KOPT-K1 (cell line): ENCODE data around the gene DCUN1D5.

Experiments
- H3K27ac ChIP-seq: fragments of 200-600 bp; sonication (generic); 2 replicates; pipeline ENCODE4 v1.5.1; 2016; ENCODE audit warnings: antibody characterized with exemption, mild to moderate bottlenecking, low read depth, low read length; ENCODE audit not compliant: poor library complexity, severe bottlenecking
- H3K36me3 ChIP-seq: fragments of 200-600 bp; sonication (generic); 2 replicates; pipeline ENCODE4 v1.5.1; 2017; ENCODE audit warnings: antibody characterized with exemption, mild to moderate bottlenecking, low read length, moderate library complexity; ENCODE audit not compliant: insufficient read depth
- H3K9me3 ChIP-seq: fragments of 200-600 bp; sonication (generic); 2 replicates; pipeline ENCODE4 v1.5.1; 2017; ENCODE audit warnings: antibody characterized with exemption, low read length, mild to moderate bottlenecking; ENCODE audit not compliant: insufficient read depth, poor library complexity, severe bottlenecking

Gene DCUN1D5

GRCh38 chr11:103091801-103092524, at the start of gene DCUN1D5:
DCUN1D5 (minus strand) TSS chr11:103092160; CDS start chr11:103091872, 288 bp downstream.
- Histone ChIP-seq H3K36me3 (peaks cover 21% of the 10 kb centered on the region), H3K27ac (peak within 1 kb of the TSS; percentile 75), H3K9me3 (no peaks in the 10 kb centered on the region)

GRCh38 chr11:103125462-103125861, 33.5 kb upstream of the DCUN1D5 start:
- Histone ChIP-seq H3K27ac (no peak overlapping the region), H3K36me3 (no peaks in the 10 kb centered on the region), H3K9me3 (no peaks in the 10 kb centered on the region)

DNA sequence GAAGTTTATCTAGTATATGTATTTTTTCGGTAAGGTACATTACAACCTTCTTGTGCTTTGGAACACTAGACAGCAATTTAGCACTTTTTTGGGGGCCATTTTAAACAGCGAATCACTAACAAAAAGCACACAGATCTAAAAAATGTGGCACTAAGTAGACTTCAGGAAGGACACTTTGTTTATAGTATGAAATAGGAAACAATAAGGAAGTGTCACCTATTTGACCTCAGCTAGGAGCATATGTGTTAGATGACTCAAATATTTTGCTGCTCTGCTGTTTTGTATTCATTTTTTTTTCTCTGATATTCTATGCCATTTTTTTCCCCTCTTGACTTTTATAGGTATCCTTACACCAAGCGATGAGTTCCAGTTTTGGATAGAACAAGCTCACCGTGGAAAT, 22.9 kb upstream of the DCUN1D5 start:
- Histone ChIP-seq H3K27ac (no peak overlapping the region), H3K9me3 (no peaks in the 10 kb centered on the region), H3K36me3 (no peaks in the 10 kb centered on the region)

DNA sequence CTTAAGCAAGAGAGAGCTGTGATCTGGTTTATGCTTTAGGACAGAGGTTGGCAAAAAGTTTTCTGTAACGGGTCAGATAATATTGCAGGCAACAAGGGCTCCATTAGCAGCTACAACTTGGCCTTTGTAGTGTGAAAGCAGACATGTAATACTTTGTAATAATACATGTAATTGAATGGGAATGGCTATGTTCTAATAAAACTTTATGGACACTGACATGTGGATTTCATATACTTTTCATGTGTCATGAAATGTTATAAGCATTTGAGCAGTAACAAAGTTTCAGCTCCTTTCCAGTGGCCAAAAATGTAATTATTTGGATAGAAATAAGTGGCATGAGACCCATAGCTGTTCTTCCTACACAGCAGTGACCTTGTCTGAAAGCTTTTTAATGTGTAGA, 20.4 kb upstream of the DCUN1D5 start:
- no peak overlapping the region for H3K27ac ChIP-seq
- H3K36me3 ChIP-seq: no peaks in the 10 kb centered on the region
- H3K9me3 ChIP-seq: no peaks in the 10 kb centered on the region

GRCh38 chr11:103111400-103111799, 19.4 kb upstream of the DCUN1D5 start:
- H3K36me3 ChIP-seq: no peaks in the 10 kb centered on the region
- H3K9me3 ChIP-seq: no peaks in the 10 kb centered on the region
- H3K27ac ChIP-seq: no peak overlapping the region

DNA sequence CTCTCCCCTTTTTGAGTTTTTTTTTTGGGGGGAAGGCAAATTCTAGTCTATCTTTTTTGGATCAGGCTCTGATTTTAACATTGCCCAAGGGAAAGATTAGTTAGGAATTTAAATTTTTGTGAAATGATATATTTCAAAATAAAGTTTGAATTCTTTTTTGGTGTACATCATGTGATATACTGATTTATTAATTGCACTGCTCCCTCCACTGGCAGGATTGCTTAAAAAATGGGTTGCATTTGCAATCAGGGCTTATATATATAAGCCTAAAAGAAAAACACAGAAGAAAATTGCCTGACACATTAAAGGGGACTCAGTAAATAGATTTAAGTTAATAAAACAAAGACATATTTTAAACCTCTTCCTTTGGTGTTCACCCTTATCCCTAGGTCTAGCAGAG, 18.4 kb upstream of the DCUN1D5 start:
- no peaks in the 10 kb centered on the region for H3K36me3 ChIP-seq
- no peak overlapping the region for H3K27ac ChIP-seq

GRCh38 chr11:103109818-103110388, 17.9 kb upstream of the DCUN1D5 start:
- H3K36me3 ChIP-seq: no peaks in the 10 kb centered on the region
- H3K9me3 ChIP-seq: no peaks in the 10 kb centered on the region
- H3K27ac ChIP-seq: no peak overlapping the region

More for the DNA sequence above, 18.4 kb upstream of the DCUN1D5 start:
- no peaks in the 10 kb centered on the region for H3K9me3 ChIP-seq

DNA sequence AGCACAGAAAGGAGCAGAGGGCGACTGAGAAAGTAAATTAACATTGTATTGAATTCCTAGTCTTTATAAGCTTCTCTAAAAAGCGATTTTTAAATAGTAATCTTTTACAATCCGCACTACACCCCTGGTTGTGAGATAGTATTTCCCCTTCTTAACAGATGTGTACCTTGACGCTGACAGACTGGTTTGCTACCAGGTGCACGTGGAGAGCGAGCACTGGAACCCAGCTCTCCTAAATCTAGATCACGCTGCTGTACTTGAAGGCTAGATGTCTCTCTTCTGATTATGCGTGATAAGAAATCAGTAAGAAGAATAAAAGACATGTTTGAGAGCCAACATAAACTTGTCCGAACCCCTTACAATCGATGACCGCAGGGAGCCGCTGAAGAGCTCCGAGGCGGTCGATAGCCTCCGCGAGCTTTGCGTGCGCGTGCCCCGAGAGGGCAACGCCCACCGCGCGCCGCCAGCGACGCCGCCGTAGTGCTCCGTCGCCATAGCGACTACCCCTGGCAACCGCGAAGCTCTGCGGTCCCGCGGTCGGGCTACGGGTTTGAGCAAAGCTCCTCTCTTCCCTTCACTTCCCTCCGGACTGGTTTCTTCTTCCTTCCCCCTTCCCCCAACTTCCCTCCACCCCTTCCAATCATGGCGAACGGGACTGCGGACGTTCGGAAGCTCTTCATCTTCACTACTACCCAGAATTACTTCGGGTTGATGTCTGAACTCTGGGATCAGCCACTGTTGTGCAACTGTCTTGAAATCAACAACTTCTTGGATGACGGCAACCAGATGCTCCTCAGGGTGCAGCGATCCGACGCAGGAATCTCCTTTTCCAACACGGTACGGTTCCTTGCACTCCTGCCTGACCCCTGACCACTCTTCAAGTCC, 17.2 kb upstream of the DCUN1D5 start, which contains the start of gene DYNC2H1:
TSS of gene DYNC2H1 (plus strand) at position 494 of the 885 bp plus-strand sequence. CDS start at position 643, 149 bp downstream.
- H3K9me3 ChIP-seq: no peaks in the 10 kb centered on the region
- H3K27ac ChIP-seq: no peak within 1 kb of the TSS
- H3K36me3 ChIP-seq: no peaks in the 10 kb centered on the region

GRCh38 chr11:103097279-103097678, 5.3 kb upstream of the DCUN1D5 start:
- H3K36me3 ChIP-seq: no peaks in the 10 kb centered on the region

DNA sequence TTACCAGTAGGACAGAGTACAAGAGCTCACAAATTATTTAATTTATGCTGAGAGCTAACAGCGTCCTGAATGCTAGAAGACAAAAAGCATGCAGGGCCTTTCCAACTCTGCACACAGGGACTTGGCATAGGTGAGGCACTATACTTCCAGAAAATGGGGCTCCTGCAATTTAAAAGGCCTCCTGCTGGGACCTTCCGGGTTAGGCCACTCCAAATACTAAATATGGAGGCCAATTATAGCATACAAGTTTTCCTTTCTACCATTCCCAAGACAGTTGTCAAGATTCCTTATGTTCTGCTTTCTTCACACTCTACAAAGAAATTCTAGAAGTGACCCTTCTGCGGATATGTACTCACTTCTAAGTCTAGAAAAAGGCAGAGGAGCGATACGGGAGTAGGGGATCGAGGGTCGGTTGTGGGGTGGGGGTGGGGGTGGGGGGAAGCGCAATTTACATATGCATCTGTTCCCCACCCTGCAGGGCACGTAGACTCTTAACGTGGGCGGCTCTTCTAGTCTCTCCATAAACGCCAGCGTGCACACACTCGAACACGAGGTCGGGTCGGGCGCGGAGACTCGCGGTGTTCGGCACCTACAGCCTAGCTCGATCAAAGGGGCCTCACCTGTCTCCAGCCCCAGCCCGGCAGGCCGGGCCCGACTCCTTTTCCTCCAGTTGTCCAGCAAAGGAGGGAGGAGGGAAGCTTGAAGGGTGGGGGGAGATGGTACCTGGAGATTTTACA, 728 bp downstream of the DCUN1D5 start:
- H3K9me3 ChIP-seq: no peaks in the 10 kb centered on the region
- H3K36me3 ChIP-seq: peaks cover 25% of the 10 kb centered on the region
- H3K27ac ChIP-seq: peak overlapping the region; percentile 75

More at GRCh38 chr11:103097279-103097678, 5.3 kb upstream of the DCUN1D5 start:
- peaks cover 3% of the 10 kb centered on the region for H3K9me3 ChIP-seq
- H3K27ac ChIP-seq: no peak overlapping the region

- Histone ChIP-seq H3K27ac (no peak overlapping the region), H3K36me3 (peaks cover 73% of the 10 kb centered on the region), H3K9me3 (no peaks in the 10 kb centered on the region)
Measured at GRCh38 chr11:103086461-103086860, 5.5 kb downstream of the DCUN1D5 start.

DNA sequence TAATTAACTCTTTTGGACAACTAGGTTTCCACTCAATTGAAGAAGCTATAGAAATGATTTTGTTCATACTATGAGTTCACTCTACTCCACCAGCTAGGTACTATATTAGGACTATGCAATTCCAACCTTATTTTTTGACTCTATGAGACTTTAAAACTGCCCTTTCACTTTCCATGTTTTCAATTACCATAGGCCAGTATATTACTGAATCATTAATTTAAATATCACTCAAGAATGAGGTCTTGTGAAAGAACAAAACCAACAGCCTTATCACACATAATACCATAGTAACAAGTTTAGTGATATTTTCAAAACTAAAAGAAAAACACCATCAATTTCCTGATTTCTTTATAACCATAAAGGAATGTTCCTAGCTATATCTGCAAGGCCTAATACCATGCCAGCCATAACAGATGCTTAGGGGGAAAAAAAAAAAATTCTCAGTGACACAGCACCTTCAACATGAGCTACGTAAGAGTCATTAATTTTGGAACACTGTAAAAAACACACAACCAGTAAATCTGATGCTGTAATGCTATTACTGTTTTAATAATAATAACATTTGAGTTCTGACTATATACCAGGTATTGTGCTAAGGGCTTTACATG, 6.1 kb downstream of the DCUN1D5 start:
- Histone ChIP-seq H3K27ac (no peak overlapping the region), H3K9me3 (no peaks in the 10 kb centered on the region)

DNA sequence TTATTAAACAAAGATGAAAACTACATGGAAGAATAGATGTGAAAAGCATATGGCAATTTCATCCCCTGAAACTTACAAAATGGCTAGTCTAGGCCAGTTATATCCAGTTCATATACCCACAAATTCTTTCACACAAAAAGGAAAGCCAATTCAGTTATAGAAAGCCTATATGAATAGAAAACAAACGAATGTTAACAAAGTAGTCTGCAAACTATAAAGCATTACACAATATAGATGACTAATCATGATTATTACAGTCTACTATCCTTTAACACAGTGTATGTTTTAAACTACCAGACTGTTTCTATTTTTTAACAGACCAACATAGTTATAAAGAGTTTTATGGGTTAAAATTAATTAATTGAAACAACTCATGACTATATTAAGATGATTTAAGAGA, 12.1 kb downstream of the DCUN1D5 start:
- peaks cover 98% of the 10 kb centered on the region for H3K36me3 ChIP-seq
- no peak overlapping the region for H3K27ac ChIP-seq
- no peaks in the 10 kb centered on the region for H3K9me3 ChIP-seq

More for the DNA sequence above, 6.1 kb downstream of the DCUN1D5 start:
- peaks cover 79% of the 10 kb centered on the region for H3K36me3 ChIP-seq

GRCh38 chr11:103078710-103079109, 13.2 kb downstream of the DCUN1D5 start:
- Histone ChIP-seq H3K36me3 (peaks cover 97% of the 10 kb centered on the region), H3K27ac (no peak overlapping the region), H3K9me3 (no peaks in the 10 kb centered on the region)
